HCT116 (cell line): ENCODE results near the gene ADGRB3. TPM values are rescaled to one million over a fixed set of nuclear protein-coding genes. Genes with fewer than 3 reads are reported as not detected.

Experiments used
- ATAC-seq: fragments of 200-7000 bp; cut with Tn5 transposase; 2 replicates; pipeline ENCODE4 v1.9.1; 2020; ENCODE audit warnings: mild to moderate bottlenecking, moderate library complexity
- BruUV-seq: library from RNA; stranded (reverse); fragments of 400-500 nt; replicated peaks from 2 replicates; lab custom pipeline; 2021; lab: Mats Ljungman, UMichigan
- CTCF ChIA-PET: fragments of 300-600 bp; sonication (Branson Sonifier 250); formaldehyde crosslinking; loops from one replicate; lab custom pipeline; 2021; ENCODE audit warnings: antibody characterized with exemption; lab: Charles Lee
- POLR2A ChIA-PET: fragments of 300-600, 350-600 bp; sonication (Branson Sonifier 250); formaldehyde crosslinking; loops from one replicate; lab custom pipeline; 2021; ENCODE audit warnings: antibody characterized with exemption; lab: Charles Lee
- RAD21 ChIA-PET, 2 experiments: fragments of 300-600 bp; sonication (Branson Sonifier 250); formaldehyde crosslinking; loops; one replicate each; lab custom pipeline; 2023; ENCODE audit warnings: low total read pairs in 2 of 2; ENCODE audit not compliant: uncharacterized antibody in 2 of 2, unreplicated experiment in 2 of 2, low non-redundant PET in 1 of 2; lab: Charles Lee
- DNase-seq: peaks from one replicate; pipeline ENCODE4 v3.0.0-alpha.2; 2010; ENCODE audit warnings: low read depth, low spot score
- H2AFZ ChIP-seq: fragments of 200-600 bp; shearing (Covaris generic), sonication (generic); 2 replicates; pipeline ENCODE4 v1.6.1; 2017; ENCODE audit warnings: low read depth, mixed run types, mixed read lengths, antibody characterized with exemption, low read length; ENCODE audit not compliant: poor library complexity, severe bottlenecking
- H3K27ac ChIP-seq: 2 replicates; pipeline ENCODE4 v1.5.1; 2012; ENCODE audit warnings: low read depth, low read length
- H3K27me3 ChIP-seq: fragments of 200-600 bp; sonication (generic); 2 replicates; pipeline ENCODE4 v1.6.1; 2016; ENCODE audit warnings: mixed run types, low read length, mixed read lengths; ENCODE audit not compliant: insufficient read depth
- H3K36me3 ChIP-seq, 2 experiments: fragments of 200-500 bp in 1 of 2; fragments of 200-600 bp in 1 of 2; sonication (Bioruptor generic) in 1 of 2; sonication (generic) in 1 of 2; 2 replicates each; pipeline versions ENCODE4 v1.5.1 to v1.6.1; 2014 to 2016; ENCODE audit warnings: low read length in 2 of 2, inconsistent platforms in 1 of 2, mixed read lengths in 1 of 2, mixed run types in 1 of 2; ENCODE audit not compliant: insufficient read depth in 2 of 2, control insufficient read depth in 1 of 2
- H3K4me1 ChIP-seq, 2 experiments: fragments of 200-600 bp in 1 of 2; sonication (generic) in 1 of 2; 2 replicates each; pipeline versions ENCODE4 v1.5.1 to v1.6.1; 2012 to 2017; ENCODE audit warnings: low read length in 2 of 2, inconsistent platforms in 1 of 2, mild to moderate bottlenecking in 1 of 2, mixed read lengths in 1 of 2, mixed run types in 1 of 2, moderate library complexity in 1 of 2; ENCODE audit not compliant: insufficient read depth in 2 of 2, control insufficient read depth in 1 of 2
- H3K4me2 ChIP-seq: fragments of 200-600 bp; sonication (generic); 2 replicates; pipeline ENCODE4 v1.6.1; 2017; ENCODE audit warnings: mixed run types, low read length, mixed read lengths
- H3K4me3 ChIP-seq, 2 experiments: fragments of 200-600 bp in 1 of 2; sonication (generic) in 1 of 2; replicated peaks in 1 of 2; 2 replicates each; pipeline ENCODE4 v1.5.1; 2011 to 2016; ENCODE audit warnings: low read length in 2 of 2, control low read depth in 1 of 2, low read depth in 1 of 2, mild to moderate bottlenecking in 1 of 2, mixed read lengths in 1 of 2, mixed run types in 1 of 2
- H3K79me2 ChIP-seq: fragments of 200-600 bp; sonication (generic); 2 replicates; pipeline ENCODE4 v1.6.1; 2017; ENCODE audit warnings: mild to moderate bottlenecking, mixed run types, low read length, moderate library complexity, mixed read lengths; ENCODE audit not compliant: insufficient read depth
- H3K9ac ChIP-seq: fragments of 200-600 bp; sonication (generic); 2 replicates; pipeline ENCODE4 v1.6.1; 2016; ENCODE audit warnings: low read length, mixed read lengths
- H3K9me2 ChIP-seq: fragments of 200-600 bp; sonication (generic), shearing (Covaris generic); 2 replicates; pipeline ENCODE4 v1.6.1; 2017; ENCODE audit warnings: mixed run types, mild to moderate bottlenecking, moderate library complexity; ENCODE audit not compliant: insufficient read depth
- H3K9me3 ChIP-seq, 2 experiments: fragments of 200-500 bp in 1 of 2; fragments of 200-600 bp in 1 of 2; sonication (Bioruptor generic) in 1 of 2; sonication (generic) in 1 of 2; 2 replicates each; pipeline ENCODE4 v1.6.1; 2014 to 2017; ENCODE audit warnings: low read length in 2 of 2, mixed read lengths in 2 of 2, inconsistent platforms in 1 of 2, low read depth in 1 of 2, mild to moderate bottlenecking in 1 of 2, mixed run types in 1 of 2, moderate library complexity in 1 of 2; ENCODE audit not compliant: control insufficient read depth in 1 of 2, insufficient read depth in 1 of 2
- H4K20me1 ChIP-seq: fragments of 200-600 bp; sonication (generic), shearing (Covaris generic); 2 replicates; pipeline ENCODE4 v1.6.1; 2017; ENCODE audit warnings: mixed run types, mild to moderate bottlenecking, moderate library complexity; ENCODE audit not compliant: insufficient read depth
- CBX3 ChIP-seq: IDR thresholded peaks from 2 replicates; pipeline ENCODE4 v1.6.1; 2012; ENCODE audit warnings: low read depth
- CEBPB ChIP-seq: IDR thresholded peaks from 2 replicates; pipeline ENCODE4 v1.6.1; 2012; ENCODE audit warnings: low read depth
- CTCF ChIP-seq, 3 experiments: fragments of 200-600 bp in 1 of 3; sonication (generic) in 1 of 3; IDR thresholded peaks in 2 of 3; conservative IDR thresholded peaks in 1 of 3; 2 replicates each; pipeline ENCODE4 v1.5.1; 2012 to 2017; ENCODE audit warnings: low read depth in 2 of 3, low read length in 2 of 3, antibody characterized with exemption in 1 of 3, borderline replicate concordance in 1 of 3, control low read depth in 1 of 3, mild to moderate bottlenecking in 1 of 3, mixed read lengths in 1 of 3, mixed run types in 1 of 3, moderate library complexity in 1 of 3; ENCODE audit not compliant: insufficient read depth in 1 of 3
- EGR1 ChIP-seq: IDR thresholded peaks from 2 replicates; pipeline ENCODE4 v1.6.1; 2012; ENCODE audit warnings: low read depth
- EZH2 ChIP-seq: fragments of 200-600 bp; sonication (generic); IDR thresholded peaks from 2 replicates; pipeline ENCODE4 v1.6.1; 2017; ENCODE audit warnings: antibody characterized with exemption, mixed run types
- EZH2phosphoT487 ChIP-seq: fragments of 200-600 bp; IDR thresholded peaks from 2 replicates; pipeline ENCODE4 v1.6.1; 2018; ENCODE audit warnings: antibody characterized with exemption, borderline replicate concordance
- FOSL1 ChIP-seq: IDR thresholded peaks from 2 replicates; pipeline ENCODE4 v1.6.1; 2012; ENCODE audit warnings: low read depth
- JUND ChIP-seq: IDR thresholded peaks from 2 replicates; pipeline ENCODE4 v1.6.1; 2012
- POLR2A ChIP-seq: IDR thresholded peaks from 2 replicates; pipeline ENCODE4 v1.7.0; 2011; ENCODE audit warnings: borderline replicate concordance; ENCODE audit not compliant: insufficient read depth, insufficient read length; ENCODE audit errors: extremely low read depth
- POLR2AphosphoS5 ChIP-seq: IDR thresholded peaks from 2 replicates; pipeline ENCODE4 v1.6.1; 2011; ENCODE audit warnings: mild to moderate bottlenecking, low read depth, low read length, moderate library complexity
- REST ChIP-seq: IDR thresholded peaks from 2 replicates; pipeline ENCODE4 v1.6.1; 2012; ENCODE audit warnings: low read depth
- SIN3A ChIP-seq: IDR thresholded peaks from 2 replicates; pipeline ENCODE4 v1.6.1; 2012; ENCODE audit warnings: low read depth
- SP1 ChIP-seq: IDR thresholded peaks from 2 replicates; pipeline ENCODE4 v1.6.1; 2012; ENCODE audit warnings: low read depth
- TCF7L2 ChIP-seq: IDR thresholded peaks from 2 replicates; pipeline ENCODE4 v1.7.0; 2011; ENCODE audit warnings: borderline replicate concordance, inconsistent platforms; ENCODE audit not compliant: insufficient read depth, insufficient read length; ENCODE audit errors: extremely low read depth
- YY1 ChIP-seq: IDR thresholded peaks from 2 replicates; pipeline ENCODE4 v1.6.1; 2011; ENCODE audit warnings: low read length, low read depth, moderate library complexity, mild to moderate bottlenecking; ENCODE audit not compliant: insufficient replicate concordance; ENCODE audit errors: extremely low read depth
- ZFX ChIP-seq: fragments of 450-650 bp; IDR thresholded peaks from 2 replicates; pipeline ENCODE4 v1.6.1; 2017
- ZNF274 ChIP-seq: fragments of 200-500 bp; sonication (Bioruptor generic); IDR thresholded peaks from 2 replicates; pipeline ENCODE4 v1.6.1; 2014; ENCODE audit warnings: mild to moderate bottlenecking, low read depth, low read length, inconsistent platforms
- intact Hi-C: fragments of 100-400 bp; cut with micrococcal nuclease; formaldehyde crosslinking; loops from 2 replicates; pipeline ENCODE4 v1.10.0; 2022
- total RNA-seq: library from RNA; stranded (reverse); gene quantifications from one replicate; pipeline ENCODE4 v1.2.1, GENCODE V29; 2021; ENCODE audit not compliant: unreplicated experiment

Gene ADGRB3
- total RNA-seq, 1 experiment from 2014 or later: not detected

GRCh38 chr6:68679399-68679798 is 44.3 kb downstream of the ADGRB3 start:
- no peaks in the 10 kb centered on the region for H3K4me1 ChIP-seq
- H3K9me2 ChIP-seq: no peaks in the 10 kb centered on the region
- TF ChIP-seq YY1 (no peak), EZH2phosphoT487 (no peak), FOSL1 (no peak), ZNF274 (no peak), SP1 (no peak), POLR2A (no peak), EGR1 (no peak), JUND (no peak), CTCF (IDR thresholded peaks at IDR 0.05 in 2 of 3, conservative IDR thresholded peaks at IDR 0.05 in 1 of 3; ENCODE audit: borderline replicate concordance in 1 of 3, insufficient read depth in 1 of 3, low read depth in 2 of 3, low read length in 2 of 3) (no peak), TCF7L2 (no peak), POLR2AphosphoS5 (no peak), EZH2 (no peak), ZFX (no peak), CBX3 (no peak), REST (no peak), CEBPB (no peak), SIN3A (no peak)
- RAD21 ChIA-PET: no interaction called here
- no peak overlapping the region for H3K4me3 ChIP-seq
- H3K27me3 ChIP-seq: no peaks in the 10 kb centered on the region
- no TSS peak for BruUV-seq
- CTCF ChIA-PET: no interaction called here
- no peaks in the 10 kb centered on the region for H3K36me3 ChIP-seq
- no peak overlapping the region for H3K27ac ChIP-seq
- H2AFZ ChIP-seq: no peak overlapping the region
- no peaks in the 10 kb centered on the region for H3K79me2 ChIP-seq
- DNase-seq (no peak), ATAC-seq (no peak)
- POLR2A ChIA-PET: no interaction called here
- intact Hi-C loops: no loop called here
- H3K4me2 ChIP-seq: no peak overlapping the region
- peaks cover 4% of the 10 kb centered on the region in 2 experiments; a peak in 2 of 4 replicates for H3K9me3 ChIP-seq
- H3K9ac ChIP-seq: no peak overlapping the region
- H4K20me1 ChIP-seq: no peaks in the 10 kb centered on the region
